CD4-positive, alpha-beta memory T cell (primary cell): ENCODE data around the gene FBN2. TPM values are rescaled to one million over a fixed set of nuclear protein-coding genes. Genes with fewer than 3 reads are reported as not detected.
"Not testable (repeated sequence)": the region's sequence is repeated elsewhere in the genome, so short reads cannot be mapped to it uniquely, and the experiment has no call there.

Experiments
- CTCF ChIA-PET: fragments of 350-600 bp; sonication (Branson Sonifier 250); formaldehyde crosslinking; loops from one replicate; lab custom pipeline; 2021; ENCODE audit warnings: inconsistent platforms; ENCODE audit not compliant: partially characterized antibody; lab: Charles Lee
- POLR2A ChIA-PET: fragments of 350-600 bp; sonication (Branson Sonifier 250); formaldehyde crosslinking; loops from one replicate; lab custom pipeline; 2021; ENCODE audit not compliant: partially characterized antibody; lab: Charles Lee
- DNase-seq, 5 donors: peaks; one replicate each; pipeline versions ENCODE4 v3.0.0 to v3.0.0-alpha.2; 2020 to 2022; ENCODE audit warnings: mixed read lengths in 1 of 5
- H3K27ac ChIP-seq: one replicate; pipeline ENCODE4 v1.7.0; 2013; ENCODE audit warnings: low read depth, low read length
- H3K27me3 ChIP-seq: 2 replicates; pipeline ENCODE4 v1.7.0; 2013; ENCODE audit warnings: mild to moderate bottlenecking, low read length, moderate library complexity; ENCODE audit not compliant: insufficient read depth
- H3K36me3 ChIP-seq: 2 replicates; pipeline ENCODE4 v1.7.0; 2013; ENCODE audit warnings: mild to moderate bottlenecking, low read length, moderate library complexity; ENCODE audit not compliant: insufficient read depth
- H3K4me1 ChIP-seq: 2 replicates; pipeline ENCODE4 v1.7.0; 2013; ENCODE audit warnings: mild to moderate bottlenecking, low read length, moderate library complexity; ENCODE audit not compliant: insufficient read depth
- H3K4me3 ChIP-seq, 2 donors: one replicate each; pipeline ENCODE4 v1.7.0; 2013; ENCODE audit warnings: low read length in 2 of 2, mild to moderate bottlenecking in 1 of 2
- H3K9me3 ChIP-seq, 2 donors: one replicate each; pipeline ENCODE4 v1.7.0; 2013; ENCODE audit warnings: low read length in 2 of 2, control low read depth in 1 of 2; ENCODE audit not compliant: control insufficient read depth in 1 of 2
- H3K27ac Mint-ChIP-seq, 7 donors: one replicate each; pipeline ENCODE4 v1.8.0; 2020 to 2021; ENCODE audit warnings: mixed read lengths in 7 of 7, mild to moderate bottlenecking in 6 of 7, inconsistent platforms in 3 of 7, moderate library complexity in 3 of 7
- H3K27me3 Mint-ChIP-seq, 2 donors: one replicate each; pipeline ENCODE4 v1.8.0; 2020 to 2021; ENCODE audit warnings: mixed read lengths in 2 of 2
- H3K36me3 Mint-ChIP-seq, 2 donors: one replicate each; pipeline ENCODE4 v1.8.0; 2020 to 2021; ENCODE audit warnings: mixed read lengths in 2 of 2, inconsistent platforms in 1 of 2, mild to moderate bottlenecking in 1 of 2
- H3K4me1 Mint-ChIP-seq, 4 donors: one replicate each; pipeline ENCODE4 v1.8.0; 2020 to 2021; ENCODE audit warnings: mixed read lengths in 4 of 4, mild to moderate bottlenecking in 1 of 4
- H3K4me3 Mint-ChIP-seq, 8 donors: one replicate each; pipeline ENCODE4 v1.8.0; 2020 to 2021; ENCODE audit warnings: mixed read lengths in 8 of 8, mild to moderate bottlenecking in 7 of 8, moderate library complexity in 6 of 8, inconsistent platforms in 3 of 8
- H3K9me3 Mint-ChIP-seq, 8 donors: one replicate each; pipeline ENCODE4 v1.8.0; 2020 to 2021; ENCODE audit warnings: mixed read lengths in 8 of 8, mild to moderate bottlenecking in 5 of 8, inconsistent platforms in 3 of 8, moderate library complexity in 1 of 8
- intact Hi-C: fragments of 100-400 bp; cut with micrococcal nuclease; formaldehyde crosslinking; loops from one replicate; pipeline ENCODE4 v1.15.1; 2023
- polyA plus RNA-seq, 2 donors: library from polyadenylated mRNA; unstranded; fragments of 300-500 nt; fragmentation: Illumina TruSeq; gene quantifications; one replicate each; pipeline ENCODE4 v1.2.3, GENCODE V29; 2021
- total RNA-seq, 2 experiments: library from RNA; stranded (reverse); gene quantifications; one replicate each; pipeline ENCODE4 v1.2.3, GENCODE V29; 2021

The FBN2 gene
- total and polyA plus RNA-seq, 4 experiments from 2014 or later = 0.15 to 0.30 TPM; not detected in 2

- POLR2A ChIA-PET = no interaction called here
- intact Hi-C loops = no loop called here
- H3K4me3 Mint-ChIP-seq = no peak overlapping the region
- Histone ChIP-seq H3K27me3 (no peaks in the 10 kb centered on the region), H3K9me3 (no peaks in the 10 kb centered on the region), H3K36me3 (no peaks in the 10 kb centered on the region), H3K27ac (no peak overlapping the region), H3K4me1 (no peaks in the 10 kb centered on the region), H3K4me3 (no peak overlapping the region)
- no peaks in the 10 kb centered on the region for H3K36me3 Mint-ChIP-seq
- peaks cover 0 to 6% (median 3%) of the 10 kb centered on the region in 8 donors for H3K9me3 Mint-ChIP-seq
- H3K27me3 Mint-ChIP-seq = no peaks in the 10 kb centered on the region
- CTCF ChIA-PET = no interaction called here
- no peaks in the 10 kb centered on the region for H3K4me1 Mint-ChIP-seq
- no peak for DNase-seq
- H3K27ac Mint-ChIP-seq = no peak overlapping the region
Observed at GRCh38 chr5:128328007-128328406, 210.0 kb downstream of the FBN2 start.

GRCh38 chr5:128321418-128321817, 216.6 kb downstream of the FBN2 start:
- H3K4me3 Mint-ChIP-seq, H3K4me1 ChIP-seq, H3K4me3 ChIP-seq, H3K27me3 Mint-ChIP-seq, H3K9me3 Mint-ChIP-seq, POLR2A ChIA-PET, H3K27ac Mint-ChIP-seq, H3K27ac ChIP-seq, CTCF ChIA-PET, intact Hi-C loops, H3K27me3 ChIP-seq, H3K9me3 ChIP-seq, H3K36me3 Mint-ChIP-seq, H3K36me3 ChIP-seq, DNase-seq, H3K4me1 Mint-ChIP-seq: not testable (repeated sequence)

- Mint-ChIP-seq H3K27me3 (no peaks in the 10 kb centered on the region), H3K4me1 (no peaks in the 10 kb centered on the region), H3K27ac (no peak overlapping the region), H3K4me3 (no peak overlapping the region), H3K9me3 (peaks cover 0 to 6% (median 0%) of the 10 kb centered on the region in 8 donors), H3K36me3 (no peaks in the 10 kb centered on the region)
- POLR2A ChIA-PET = no interaction called here
- CTCF ChIA-PET = no interaction called here
- intact Hi-C loops = no loop called here
- no peak for DNase-seq
- Histone ChIP-seq H3K4me3 (no peak overlapping the region), H3K36me3 (no peaks in the 10 kb centered on the region), H3K27ac (no peak overlapping the region), H3K4me1 (no peaks in the 10 kb centered on the region), H3K27me3 (no peaks in the 10 kb centered on the region), H3K9me3 (no peaks in the 10 kb centered on the region)
Observed at GRCh38 chr5:128318691-128319090, 219.4 kb downstream of the FBN2 start.

DNA sequence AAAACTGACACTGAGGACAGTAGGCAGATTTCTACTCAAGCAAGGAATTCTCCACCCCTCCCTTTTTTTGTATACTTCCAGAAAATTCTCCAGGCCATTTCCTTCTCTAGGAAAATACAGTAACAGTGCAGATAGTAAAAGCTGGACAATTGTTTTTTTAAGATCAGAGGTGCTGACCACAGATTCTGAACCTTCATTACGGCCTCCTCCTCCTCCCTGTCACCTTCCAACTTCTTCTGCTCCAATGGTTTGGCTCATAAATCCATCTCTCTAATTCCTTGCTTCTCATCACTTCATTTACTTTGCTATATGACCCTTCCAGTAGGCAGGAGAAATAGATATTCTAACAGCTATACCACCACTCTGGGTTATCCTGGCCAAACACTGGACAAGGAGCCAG, 220.6 kb downstream of the FBN2 start:
- no peaks in the 10 kb centered on the region for H3K27me3 Mint-ChIP-seq
- intact Hi-C loops = no loop called here

DNA sequence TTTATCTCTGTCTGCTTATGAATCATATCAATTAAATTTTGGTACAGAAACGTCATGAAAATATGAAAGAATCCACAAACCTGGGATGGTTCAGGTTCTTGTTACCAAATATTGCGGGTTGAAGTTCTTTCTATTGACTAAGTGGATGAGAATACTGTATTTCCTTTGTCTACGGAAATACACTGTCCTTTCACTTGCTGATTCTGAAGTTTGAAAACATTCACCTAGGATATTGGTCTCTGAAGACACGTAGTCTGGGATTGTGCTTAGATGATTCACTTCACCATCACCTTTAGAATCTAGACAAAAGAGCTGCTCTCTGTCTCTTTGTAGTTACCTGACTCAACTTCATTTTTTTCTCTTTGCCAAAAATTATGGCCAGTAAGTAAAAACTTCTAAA, 222.4 kb downstream of the FBN2 start:
- H3K4me1 Mint-ChIP-seq = no peaks in the 10 kb centered on the region
- intact Hi-C loops = no loop called here
- no peaks in the 10 kb centered on the region for H3K27me3 ChIP-seq
- no peak overlapping the region for H3K27ac Mint-ChIP-seq
- no peaks in the 10 kb centered on the region for H3K27me3 Mint-ChIP-seq
- no peaks in the 10 kb centered on the region for H3K9me3 ChIP-seq
- H3K36me3 Mint-ChIP-seq = no peaks in the 10 kb centered on the region
- DNase-seq = no peak
- H3K4me3 ChIP-seq = no peak overlapping the region
- no peaks in the 10 kb centered on the region for H3K4me1 ChIP-seq
- H3K9me3 Mint-ChIP-seq = peaks cover 0 to 2% (median 0%) of the 10 kb centered on the region in 8 donors
- no peak overlapping the region for H3K27ac ChIP-seq
- H3K4me3 Mint-ChIP-seq = no peak overlapping the region
- CTCF ChIA-PET = no interaction called here
- no peaks in the 10 kb centered on the region for H3K36me3 ChIP-seq
- POLR2A ChIA-PET = no interaction called here

More for the DNA sequence above, 220.6 kb downstream of the FBN2 start:
- Histone ChIP-seq H3K36me3 (no peaks in the 10 kb centered on the region), H3K4me1 (no peaks in the 10 kb centered on the region), H3K27ac (no peak overlapping the region), H3K4me3 (no peak overlapping the region), H3K27me3 (no peaks in the 10 kb centered on the region), H3K9me3 (no peaks in the 10 kb centered on the region)
- Mint-ChIP-seq H3K27ac (no peak overlapping the region), H3K9me3 (peaks cover 0 to 2% (median 0%) of the 10 kb centered on the region in 8 donors), H3K4me3 (no peak overlapping the region), H3K4me1 (no peaks in the 10 kb centered on the region), H3K36me3 (no peaks in the 10 kb centered on the region)
- POLR2A ChIA-PET = no interaction called here
- CTCF ChIA-PET = no interaction called here
- no peak for DNase-seq

- H3K27me3 ChIP-seq = no peaks in the 10 kb centered on the region
- Mint-ChIP-seq H3K4me3 (no peak overlapping the region), H3K36me3 (no peaks in the 10 kb centered on the region), H3K4me1 (no peaks in the 10 kb centered on the region), H3K27me3 (no peaks in the 10 kb centered on the region), H3K27ac (no peak overlapping the region), H3K9me3 (no peaks in the 10 kb centered on the region)
- ChIA-PET POLR2A (no interaction called here), CTCF (no interaction called here)
- no peaks in the 10 kb centered on the region for H3K36me3 ChIP-seq
- H3K4me1 ChIP-seq = no peaks in the 10 kb centered on the region
- intact Hi-C loops = no loop called here
- no peaks in the 10 kb centered on the region for H3K9me3 ChIP-seq
- no peak overlapping the region for H3K4me3 ChIP-seq
- no peak overlapping the region for H3K27ac ChIP-seq
- no peak for DNase-seq
Observed at GRCh38 chr5:128305341-128305740, 232.7 kb downstream of the FBN2 start.

- no peaks in the 10 kb centered on the region for H3K27me3 ChIP-seq
Observed at GRCh38 chr5:128304791-128305190, 233.3 kb downstream of the FBN2 start.

GRCh38 chr5:128304088-128304487, 234.0 kb downstream of the FBN2 start:
- Mint-ChIP-seq H3K9me3 (no peaks in the 10 kb centered on the region), H3K36me3 (no peaks in the 10 kb centered on the region), H3K4me3 (no peak overlapping the region), H3K27ac (no peak overlapping the region), H3K4me1 (no peaks in the 10 kb centered on the region), H3K27me3 (no peaks in the 10 kb centered on the region)
- Histone ChIP-seq H3K27ac (no peak overlapping the region), H3K27me3 (no peaks in the 10 kb centered on the region), H3K36me3 (no peaks in the 10 kb centered on the region), H3K4me1 (no peaks in the 10 kb centered on the region), H3K4me3 (no peak overlapping the region), H3K9me3 (no peaks in the 10 kb centered on the region)
- DNase-seq = no peak
- POLR2A ChIA-PET = no interaction called here
- CTCF ChIA-PET = no interaction called here
- intact Hi-C loops = no loop called here

More at GRCh38 chr5:128304791-128305190, 233.3 kb downstream of the FBN2 start:
- Mint-ChIP-seq H3K27ac (no peak overlapping the region), H3K36me3 (no peaks in the 10 kb centered on the region), H3K27me3 (no peaks in the 10 kb centered on the region), H3K4me3 (no peak overlapping the region), H3K4me1 (no peaks in the 10 kb centered on the region), H3K9me3 (no peaks in the 10 kb centered on the region)
- no peak for DNase-seq
- Histone ChIP-seq H3K4me3 (no peak overlapping the region), H3K4me1 (no peaks in the 10 kb centered on the region), H3K27ac (no peak overlapping the region), H3K36me3 (no peaks in the 10 kb centered on the region), H3K9me3 (no peaks in the 10 kb centered on the region)
- intact Hi-C loops = no loop called here
- POLR2A ChIA-PET = no interaction called here
- CTCF ChIA-PET = no interaction called here
